ENCODE data around the gene MFSD2A. TPM values are rescaled to one million over a fixed set of nuclear protein-coding genes. Genes with fewer than 3 reads are reported as not detected.
"Not testable (repeated sequence)": the region's sequence is repeated elsewhere in the genome, so short reads cannot be mapped to it uniquely, and the experiment has no call there.

MFSD2A gene
- polyA plus RNA-seq, 12 donors = 0.68 to 10.7 (median 1.9) TPM; not detected in 1

GRCh38 chr1:40003156-40004093, 48.5 kb downstream of the MFSD2A start:
- DNase-seq = no peak

DNA sequence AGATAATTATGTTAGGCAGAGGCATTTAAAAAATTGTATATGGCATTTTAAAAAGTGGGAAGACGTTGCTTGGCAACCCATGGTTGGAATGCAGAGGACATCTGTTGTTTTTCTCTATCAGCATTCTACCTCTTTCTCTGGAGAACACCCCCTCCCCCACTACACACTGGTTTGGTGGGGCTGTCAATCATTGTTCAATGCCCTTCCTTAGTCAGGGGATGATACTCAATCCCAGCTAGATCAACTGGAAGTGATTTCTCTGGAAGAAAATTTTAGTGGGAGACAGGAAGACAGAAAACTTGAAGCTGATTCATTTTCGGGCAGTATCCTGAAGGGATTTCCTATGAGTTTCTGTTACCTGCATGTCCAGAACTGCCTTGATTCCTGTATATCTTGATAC, 49.9 kb downstream of the MFSD2A start:
- no peak for DNase-seq

DNA sequence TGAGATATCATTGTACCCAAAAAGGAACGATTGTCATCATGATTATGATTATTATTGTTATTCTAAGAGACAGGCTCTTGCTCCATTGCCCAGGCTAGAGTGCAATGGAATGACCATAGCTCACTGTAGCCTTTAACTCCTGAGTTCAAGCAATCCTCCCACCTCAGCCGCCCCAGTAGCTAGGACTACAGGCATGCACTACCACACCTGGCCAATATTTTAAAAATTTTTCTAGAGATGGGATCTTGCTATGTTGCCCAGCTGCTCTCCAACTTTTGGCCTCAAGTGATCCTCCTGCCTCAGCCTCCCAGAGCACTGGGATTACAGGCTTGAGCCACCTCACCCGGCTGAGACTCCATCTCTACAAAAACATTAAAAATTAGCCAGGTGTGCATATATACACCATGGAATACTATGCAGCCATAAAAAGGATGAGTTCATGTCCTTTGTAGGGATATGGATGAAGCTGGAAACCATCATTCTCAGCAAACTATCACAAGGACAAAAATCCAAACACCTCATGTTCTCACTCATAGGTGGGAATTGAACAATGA, 52.6 kb downstream of the MFSD2A start:
- not testable (repeated sequence) for DNase-seq

GRCh38 chr1:40011198-40011597, 56.3 kb downstream of the MFSD2A start:
- no peak for DNase-seq

DNA sequence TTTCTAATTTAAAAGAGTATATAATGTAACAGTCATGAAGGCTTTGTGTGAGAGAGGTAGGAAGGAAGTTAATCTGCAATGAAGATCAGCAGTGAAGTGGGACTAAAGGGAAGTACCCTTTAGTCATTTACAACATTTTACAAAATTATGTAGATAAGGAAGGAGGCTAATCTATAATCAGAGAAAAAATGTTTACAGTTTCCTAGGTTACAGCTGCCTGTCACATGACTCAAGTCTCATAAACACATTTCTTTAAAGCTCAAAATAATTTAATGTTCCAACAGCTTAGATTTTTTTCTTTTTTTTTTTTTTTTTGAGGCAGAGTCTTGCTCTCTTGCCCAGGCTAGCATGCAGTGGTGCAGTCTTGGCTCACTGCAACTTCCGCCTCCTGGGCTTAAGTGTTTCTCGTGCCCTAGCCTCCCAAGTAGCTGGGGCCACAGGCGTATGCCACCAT, 59.3 kb downstream of the MFSD2A start:
- DNase-seq = no peak

- no peak for DNase-seq
Measured at GRCh38 chr1:40014812-40015594, 60.1 kb downstream of the MFSD2A start.

GRCh38 chr1:40017951-40018575, 63.1 kb downstream of the MFSD2A start:
- no peak for DNase-seq

Other genes with a start within 250 kb of the MFSD2A start
- gene PPIE, start 216.3 kb upstream of the MFSD2A start, polyA plus RNA-seq (ENCODE audit: insufficient read length in 12 of 12) = 10 to 100 TPM in 11 of 12 donors, not detected in 1; 23.2 to 47.3 (median 40.8) TPM
- under 1 TPM in 7 of 12 donors, not detected in 5; 0.09 to 0.66 (median 0.21) TPM for gene OXCT2, start 183.8 kb upstream of the MFSD2A start, polyA plus RNA-seq (ENCODE audit: insufficient read length in 12 of 12)
- gene BMP8B, start 166.3 kb upstream of the MFSD2A start, polyA plus RNA-seq (ENCODE audit: insufficient read length in 12 of 12) = 1 to 10 TPM in 10 of 12 donors, not detected in 2; 1.0 to 2.6 (median 1.2) TPM
- gene TRIT1, start 71.6 kb upstream of the MFSD2A start, polyA plus RNA-seq (ENCODE audit: insufficient read length in 12 of 12) = 10 to 100 TPM in 11 of 12 donors, not detected in 1; 11.8 to 31.5 (median 16.0) TPM
- gene MYCL, start 53.2 kb upstream of the MFSD2A start, polyA plus RNA-seq (ENCODE audit: insufficient read length in 12 of 12) = 10 to 100 TPM in 2 of 12 donors, 1 to 10 TPM in 8, not detected in 2; 1.6 to 25.4 (median 3.5) TPM
- gene CAP1, start 85.6 kb downstream of the MFSD2A start, polyA plus RNA-seq (ENCODE audit: insufficient read length in 12 of 12) = 100 to 1,000 TPM in 3 of 12 donors, 10 to 100 TPM in 8, not detected in 1; 69.6 to 143 (median 87.0) TPM
- gene PPT1, start 142.1 kb downstream of the MFSD2A start, polyA plus RNA-seq (ENCODE audit: insufficient read length in 12 of 12) = 10 to 100 TPM in 11 of 12 donors, not detected in 1; 35.8 to 72.2 (median 46.1) TPM
- gene RLF, start 206.2 kb downstream of the MFSD2A start, polyA plus RNA-seq (ENCODE audit: insufficient read length in 12 of 12) = 10 to 100 TPM in 11 of 12 donors, not detected in 1; 11.4 to 20.7 (median 16.1) TPM

All from muscle of arm (tissue), 12 donors.